Right lung (tissue), 5 donors: ENCODE data around the gene AMN1. TPM values are rescaled to one million over a fixed set of nuclear protein-coding genes. Genes with fewer than 3 reads are reported as not detected.
A peak's percentile ranks its signal among the peaks of the same experiment; 100 is the strongest.

ENCODE experiments used
- DNase-seq, 2 donors: peaks; one replicate each; pipeline ENCODE4 v3.0.0-alpha.2; 2013
- polyA plus RNA-seq, 5 donors: library from polyadenylated mRNA; unstranded; fragments of 120-200 nt; gene quantifications; one replicate each; pipeline versions ENCODE4 v1.2.1 to v1.2.3, GENCODE V29; 2013; ENCODE audit warnings: inconsistent platforms in 1 of 5, low replicate concordance in 1 of 5; ENCODE audit not compliant: insufficient read length in 5 of 5, insufficient read depth in 1 of 5

AMN1 gene
- polyA plus RNA-seq, 5 donors, result 15.0 to 22.0 (median 21.4) TPM

GRCh38 chr12:31631023-31631724, 97.6 kb downstream of the AMN1 start:
- no peak for DNase-seq

- peak in 1 of 2 donors; percentile 21 for DNase-seq
Observed at GRCh38 chr12:31629756-31630732, 98.8 kb downstream of the AMN1 start.

GRCh38 chr12:31627456-31628054, 101.3 kb downstream of the AMN1 start:
- peak in 1 of 2 donors; percentile 13 for DNase-seq

- DNase-seq, result no peak
Observed at GRCh38 chr12:31626270-31626995, 102.4 kb downstream of the AMN1 start.

- DNase-seq, result no peak
Observed at GRCh38 chr12:31622038-31622437, 106.8 kb downstream of the AMN1 start.

Other genes starting within 250 kb of the AMN1 start
- gene DENND5B, start 137.9 kb downstream of the AMN1 start, polyA plus RNA-seq, result 10 to 100 TPM in 2 of 5 donors, 1 to 10 TPM in 3; 6.5 to 11.1 (median 8.6) TPM
- 1 to 10 TPM; 3.1 to 4.3 (median 3.5) TPM for gene ETFBKMT, start 69.3 kb downstream of the AMN1 start, polyA plus RNA-seq
- gene RESF1, start 230.4 kb upstream of the AMN1 start, polyA plus RNA-seq, result 10 to 100 TPM; 32.6 to 52.7 (median 43.6) TPM